ENCODE measurements around the gene RIMBP2.

Gene RIMBP2

DNA sequence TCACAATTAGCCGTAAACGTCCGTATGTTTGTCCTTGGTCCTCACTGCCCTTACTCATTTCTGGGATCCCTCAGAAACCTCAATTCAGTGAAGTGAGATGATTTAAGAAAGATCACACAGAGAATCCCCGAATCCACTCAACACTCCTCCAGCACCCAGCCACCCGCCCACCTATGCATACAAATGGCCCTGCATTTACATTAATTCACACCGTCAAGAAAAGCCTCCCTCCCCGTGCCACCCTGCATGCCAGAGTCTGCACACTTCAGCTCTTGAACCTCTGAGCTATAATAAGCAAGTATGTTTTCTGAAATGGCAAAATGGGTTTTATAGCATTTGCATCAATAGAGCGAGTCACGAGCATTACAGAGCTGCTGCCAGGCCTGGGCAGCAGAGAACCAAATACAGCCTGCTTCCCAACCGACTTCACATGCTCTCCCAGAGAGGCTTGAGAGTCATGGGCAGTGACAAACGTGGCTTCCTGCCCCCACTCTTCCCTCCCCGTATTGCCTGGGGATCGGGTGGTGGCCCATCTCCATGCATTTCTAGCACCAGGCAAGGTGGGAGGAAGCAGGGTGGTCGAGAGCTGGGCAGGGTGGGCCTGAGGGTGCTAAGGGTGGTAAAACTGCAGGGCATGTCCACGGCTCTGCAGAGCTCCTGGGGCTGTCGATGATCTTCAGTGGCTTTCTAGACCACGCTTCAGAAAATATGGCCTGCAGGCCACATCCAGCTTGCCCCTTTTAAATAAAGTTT, 177.6 kb downstream of the RIMBP2 start:
- no peak overlapping the region for H3K27ac ChIP-seq (ENCODE audit: low read depth, low read length)
- H3K4me3 ChIP-seq (ENCODE audit: low read length) = no peak overlapping the region
- H3K27me3 ChIP-seq (ENCODE audit: control insufficient read depth, insufficient read depth, low read length) = no peaks in the 10 kb centered on the region
- H3K36me3 ChIP-seq (ENCODE audit: control insufficient read depth, insufficient read depth, low read length) = no peaks in the 10 kb centered on the region
- no peak overlapping the region for H3K9ac ChIP-seq (ENCODE audit: low read length)
- H3K4me1 ChIP-seq (ENCODE audit: control insufficient read depth, insufficient read depth, low read length) = no peaks in the 10 kb centered on the region

DNA sequence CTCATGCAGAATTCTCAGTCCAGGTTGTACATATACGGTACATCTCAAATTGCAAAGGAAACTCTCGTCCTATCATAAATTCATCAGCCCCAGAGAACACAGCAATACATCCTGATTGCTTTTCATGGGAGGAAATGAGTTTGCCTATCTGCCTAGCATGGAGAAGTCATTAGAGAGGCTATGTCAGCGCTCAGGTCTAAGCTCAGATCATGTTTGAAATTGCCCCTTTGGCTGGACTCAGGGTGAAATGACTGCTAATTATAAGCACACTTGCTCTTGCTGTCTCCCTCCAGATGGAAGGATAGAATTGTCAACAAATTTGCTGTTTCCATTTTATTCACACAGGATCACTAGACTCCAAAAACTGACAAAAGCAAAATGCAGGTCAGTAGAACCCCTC, 178.4 kb downstream of the RIMBP2 start:
- Histone ChIP-seq H3K9ac (ENCODE audit: low read length) (no peak overlapping the region), H3K27ac (ENCODE audit: low read depth, low read length) (no peak overlapping the region)

GRCh38 chr12:130537051-130537450, 179.0 kb downstream of the RIMBP2 start:
- no peak overlapping the region for H3K9ac ChIP-seq (ENCODE audit: low read length)
- no peaks in the 10 kb centered on the region for H3K27me3 ChIP-seq (ENCODE audit: control insufficient read depth, insufficient read depth, low read length)
- no peak overlapping the region for H3K27ac ChIP-seq (ENCODE audit: low read depth, low read length)
- no peaks in the 10 kb centered on the region for H3K4me1 ChIP-seq (ENCODE audit: control insufficient read depth, insufficient read depth, low read length)
- no peak overlapping the region for H3K4me3 ChIP-seq (ENCODE audit: low read length)
- no peaks in the 10 kb centered on the region for H3K36me3 ChIP-seq (ENCODE audit: control insufficient read depth, insufficient read depth, low read length)

More for the DNA sequence above, 178.4 kb downstream of the RIMBP2 start:
- Histone ChIP-seq H3K36me3 (ENCODE audit: control insufficient read depth, insufficient read depth, low read length) (no peaks in the 10 kb centered on the region), H3K27me3 (ENCODE audit: control insufficient read depth, insufficient read depth, low read length) (no peaks in the 10 kb centered on the region), H3K4me3 (ENCODE audit: low read length) (no peak overlapping the region), H3K4me1 (ENCODE audit: control insufficient read depth, insufficient read depth, low read length) (no peaks in the 10 kb centered on the region)

DNA sequence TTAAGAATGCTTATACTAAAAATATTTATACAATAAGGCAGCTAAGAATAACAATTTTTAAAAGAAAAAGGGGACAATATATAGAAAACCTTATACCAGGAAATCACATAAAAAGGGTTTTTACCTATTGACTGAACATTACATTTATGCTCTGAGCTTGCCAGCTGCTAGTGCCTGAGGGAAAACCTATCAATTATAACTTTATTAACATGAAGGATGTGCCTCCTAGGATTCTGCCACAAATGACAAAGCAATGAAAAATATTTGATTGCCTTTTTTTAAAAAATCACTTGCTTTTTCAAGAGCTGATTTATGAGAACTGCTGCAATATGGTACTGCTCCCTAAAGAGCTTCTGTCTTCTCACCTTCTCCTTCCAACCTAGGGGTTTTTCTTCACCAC, 185.7 kb downstream of the RIMBP2 start:
- Histone ChIP-seq H3K36me3 (ENCODE audit: control insufficient read depth, insufficient read depth, low read length) (no peaks in the 10 kb centered on the region), H3K27me3 (ENCODE audit: control insufficient read depth, insufficient read depth, low read length) (no peaks in the 10 kb centered on the region), H3K27ac (ENCODE audit: low read depth, low read length) (no peak overlapping the region), H3K9ac (ENCODE audit: low read length) (no peak overlapping the region), H3K4me3 (ENCODE audit: low read length) (no peak overlapping the region), H3K4me1 (ENCODE audit: control insufficient read depth, insufficient read depth, low read length) (no peaks in the 10 kb centered on the region)

GRCh38 chr12:130529781-130530180, 186.3 kb downstream of the RIMBP2 start:
- H3K36me3 ChIP-seq (ENCODE audit: control insufficient read depth, insufficient read depth, low read length) = no peaks in the 10 kb centered on the region
- H3K4me1 ChIP-seq (ENCODE audit: control insufficient read depth, insufficient read depth, low read length) = no peaks in the 10 kb centered on the region
- H3K27me3 ChIP-seq (ENCODE audit: control insufficient read depth, insufficient read depth, low read length) = no peaks in the 10 kb centered on the region
- no peak overlapping the region for H3K27ac ChIP-seq (ENCODE audit: low read depth, low read length)
- no peak overlapping the region for H3K9ac ChIP-seq (ENCODE audit: low read length)
- no peak overlapping the region for H3K4me3 ChIP-seq (ENCODE audit: low read length)

GRCh38 chr12:130527239-130527638, 188.9 kb downstream of the RIMBP2 start:
- H3K4me3 ChIP-seq (ENCODE audit: low read length) = no peak overlapping the region
- H3K4me1 ChIP-seq (ENCODE audit: control insufficient read depth, insufficient read depth, low read length) = no peaks in the 10 kb centered on the region
- no peaks in the 10 kb centered on the region for H3K27me3 ChIP-seq (ENCODE audit: control insufficient read depth, insufficient read depth, low read length)
- H3K36me3 ChIP-seq (ENCODE audit: control insufficient read depth, insufficient read depth, low read length) = no peaks in the 10 kb centered on the region
- no peak overlapping the region for H3K9ac ChIP-seq (ENCODE audit: low read length)
- no peak overlapping the region for H3K27ac ChIP-seq (ENCODE audit: low read depth, low read length)

DNA sequence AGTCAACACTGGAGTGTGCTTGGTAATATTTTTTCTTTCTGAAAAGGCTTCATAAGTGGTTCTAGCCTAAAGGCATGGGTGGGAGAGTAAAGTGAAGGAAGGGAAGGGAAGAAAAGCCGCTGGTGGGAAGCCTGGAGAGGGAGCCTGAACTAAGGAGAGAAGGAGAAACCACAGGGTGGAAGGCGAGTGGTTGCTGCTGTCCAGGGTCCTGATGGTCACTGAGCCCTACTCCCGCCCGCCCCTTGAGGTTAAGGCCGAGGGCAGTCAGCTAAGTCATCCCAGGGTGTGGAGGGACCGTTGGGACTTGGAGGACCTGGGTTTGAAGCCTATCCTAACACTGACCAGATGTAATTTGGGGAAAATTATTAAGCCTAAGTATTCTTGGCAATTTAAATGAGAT, 189.3 kb downstream of the RIMBP2 start:
- no peaks in the 10 kb centered on the region for H3K36me3 ChIP-seq (ENCODE audit: control insufficient read depth, insufficient read depth, low read length)
- H3K27ac ChIP-seq (ENCODE audit: low read depth, low read length) = no peak overlapping the region
- no peaks in the 10 kb centered on the region for H3K27me3 ChIP-seq (ENCODE audit: control insufficient read depth, insufficient read depth, low read length)
- no peaks in the 10 kb centered on the region for H3K4me1 ChIP-seq (ENCODE audit: control insufficient read depth, insufficient read depth, low read length)
- H3K9ac ChIP-seq (ENCODE audit: low read length) = no peak overlapping the region
- H3K4me3 ChIP-seq (ENCODE audit: low read length) = no peak overlapping the region

GRCh38 chr12:130525384-130526172, 190.5 kb downstream of the RIMBP2 start:
- no peak overlapping the region for H3K9ac ChIP-seq (ENCODE audit: low read length)
- no peaks in the 10 kb centered on the region for H3K36me3 ChIP-seq (ENCODE audit: control insufficient read depth, insufficient read depth, low read length)
- no peak overlapping the region for H3K4me3 ChIP-seq (ENCODE audit: low read length)
- no peaks in the 10 kb centered on the region for H3K4me1 ChIP-seq (ENCODE audit: control insufficient read depth, insufficient read depth, low read length)
- H3K27me3 ChIP-seq (ENCODE audit: control insufficient read depth, insufficient read depth, low read length) = no peaks in the 10 kb centered on the region
- H3K27ac ChIP-seq (ENCODE audit: low read depth, low read length) = no peak overlapping the region

GRCh38 chr12:130524759-130525158, 191.3 kb downstream of the RIMBP2 start:
- H3K4me3 ChIP-seq (ENCODE audit: low read length) = no peak overlapping the region
- no peaks in the 10 kb centered on the region for H3K27me3 ChIP-seq (ENCODE audit: control insufficient read depth, insufficient read depth, low read length)
- no peak overlapping the region for H3K27ac ChIP-seq (ENCODE audit: low read depth, low read length)
- no peak overlapping the region for H3K9ac ChIP-seq (ENCODE audit: low read length)
- no peaks in the 10 kb centered on the region for H3K4me1 ChIP-seq (ENCODE audit: control insufficient read depth, insufficient read depth, low read length)
- H3K36me3 ChIP-seq (ENCODE audit: control insufficient read depth, insufficient read depth, low read length) = no peaks in the 10 kb centered on the region

DNA sequence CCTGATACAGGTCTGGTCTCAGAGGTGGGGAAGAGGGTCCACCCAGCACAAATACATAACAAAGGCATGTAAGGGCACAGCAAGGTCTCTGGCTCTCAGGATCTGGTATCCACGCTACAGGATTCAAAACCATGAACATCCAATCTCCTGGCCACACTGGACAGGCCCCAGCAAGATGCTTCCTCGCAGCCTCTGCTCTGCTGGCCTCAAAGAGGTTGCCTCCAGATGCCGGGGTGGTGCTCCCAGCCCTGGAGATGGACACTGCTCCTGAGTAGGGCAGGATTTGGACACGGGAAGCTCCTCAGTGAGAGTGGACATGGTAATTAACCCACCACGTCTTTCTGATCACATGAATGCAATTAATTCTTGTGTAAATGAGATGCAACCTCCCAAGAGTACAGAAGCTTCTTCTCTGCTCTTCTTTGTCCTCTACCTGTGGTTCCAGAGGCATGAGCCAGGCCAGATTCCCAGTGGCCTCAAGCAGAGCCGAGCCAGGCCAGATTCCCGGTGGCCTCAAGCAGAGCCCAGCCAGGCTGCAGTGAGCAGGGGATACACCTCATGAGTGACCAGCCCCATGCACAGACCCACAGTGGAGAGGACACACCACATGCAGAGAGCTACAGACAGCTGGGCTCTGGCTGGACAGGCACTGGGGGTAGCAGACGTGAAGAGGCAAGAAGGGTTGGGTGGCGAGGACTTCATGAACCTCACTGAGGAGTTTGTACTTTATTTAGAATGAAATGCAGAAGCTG, 192.1 kb downstream of the RIMBP2 start:
- Histone ChIP-seq H3K27ac (ENCODE audit: low read depth, low read length) (no peak overlapping the region), H3K4me3 (ENCODE audit: low read length) (no peak overlapping the region), H3K27me3 (ENCODE audit: control insufficient read depth, insufficient read depth, low read length) (no peaks in the 10 kb centered on the region), H3K4me1 (ENCODE audit: control insufficient read depth, insufficient read depth, low read length) (no peaks in the 10 kb centered on the region), H3K36me3 (ENCODE audit: control insufficient read depth, insufficient read depth, low read length) (no peaks in the 10 kb centered on the region), H3K9ac (ENCODE audit: low read length) (no peak overlapping the region)

GRCh38 chr12:130523208-130523607, 192.9 kb downstream of the RIMBP2 start:
- Histone ChIP-seq H3K4me1 (ENCODE audit: control insufficient read depth, insufficient read depth, low read length) (no peaks in the 10 kb centered on the region), H3K36me3 (ENCODE audit: control insufficient read depth, insufficient read depth, low read length) (no peaks in the 10 kb centered on the region), H3K9ac (ENCODE audit: low read length) (no peak overlapping the region), H3K4me3 (ENCODE audit: low read length) (no peak overlapping the region), H3K27ac (ENCODE audit: low read depth, low read length) (no peak overlapping the region), H3K27me3 (ENCODE audit: control insufficient read depth, insufficient read depth, low read length) (no peaks in the 10 kb centered on the region)

- Histone ChIP-seq H3K27me3 (ENCODE audit: control insufficient read depth, insufficient read depth, low read length) (no peaks in the 10 kb centered on the region), H3K9ac (ENCODE audit: low read length) (no peak overlapping the region), H3K4me3 (ENCODE audit: low read length) (no peak overlapping the region), H3K27ac (ENCODE audit: low read depth, low read length) (no peak overlapping the region), H3K36me3 (ENCODE audit: control insufficient read depth, insufficient read depth, low read length) (no peaks in the 10 kb centered on the region), H3K4me1 (ENCODE audit: control insufficient read depth, insufficient read depth, low read length) (no peaks in the 10 kb centered on the region)
These were observed 193.8 kb downstream of the RIMBP2 start for GRCh38 chr12:130522244-130522834.
